Fibroblast of lung (primary cell): ENCODE data around the gene MYL3.

ENCODE experiments used
- EZH2 ChIP-seq: IDR thresholded peaks from 2 replicates; pipeline ENCODE4 v1.5.1; 2012; ENCODE audit warnings: low read length, control low read depth, mild to moderate bottlenecking; ENCODE audit errors: missing control alignments
- TF ChIP-seq, protein P1 (sequence below), 2 donors: IDR thresholded peaks in 1 of 2; conservative IDR thresholded peaks in 1 of 2; 1 replicate in 1 of 2; 2 replicates in 1 of 2; pipeline ENCODE4 v1.5.1; 2011 to 2012; ENCODE audit warnings: low read length in 2 of 2, control low read depth in 1 of 2, inconsistent platforms in 1 of 2, low read depth in 1 of 2, mild to moderate bottlenecking in 1 of 2

DNA sequence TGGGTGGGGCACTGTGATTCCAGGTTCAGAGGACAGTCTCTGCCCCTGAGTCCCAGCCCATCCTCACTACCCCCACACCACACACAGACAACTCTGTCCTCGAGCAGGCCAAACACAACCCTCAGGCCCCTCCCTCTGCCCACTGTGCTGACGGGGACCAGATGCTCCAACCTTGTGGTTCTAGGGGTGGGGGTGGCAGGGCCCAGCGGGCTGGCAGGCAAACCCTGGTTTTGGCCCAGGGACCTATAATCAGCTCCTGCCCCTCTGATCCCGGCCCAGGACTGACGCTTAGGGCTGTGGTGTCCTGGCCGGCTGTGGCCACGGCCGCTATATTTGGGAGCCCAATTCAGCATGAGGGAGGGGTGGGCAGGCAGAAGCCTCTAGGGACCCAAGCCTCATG is 5.0 kb upstream of the MYL3 start:
- TF ChIP-seq, protein P1, sequence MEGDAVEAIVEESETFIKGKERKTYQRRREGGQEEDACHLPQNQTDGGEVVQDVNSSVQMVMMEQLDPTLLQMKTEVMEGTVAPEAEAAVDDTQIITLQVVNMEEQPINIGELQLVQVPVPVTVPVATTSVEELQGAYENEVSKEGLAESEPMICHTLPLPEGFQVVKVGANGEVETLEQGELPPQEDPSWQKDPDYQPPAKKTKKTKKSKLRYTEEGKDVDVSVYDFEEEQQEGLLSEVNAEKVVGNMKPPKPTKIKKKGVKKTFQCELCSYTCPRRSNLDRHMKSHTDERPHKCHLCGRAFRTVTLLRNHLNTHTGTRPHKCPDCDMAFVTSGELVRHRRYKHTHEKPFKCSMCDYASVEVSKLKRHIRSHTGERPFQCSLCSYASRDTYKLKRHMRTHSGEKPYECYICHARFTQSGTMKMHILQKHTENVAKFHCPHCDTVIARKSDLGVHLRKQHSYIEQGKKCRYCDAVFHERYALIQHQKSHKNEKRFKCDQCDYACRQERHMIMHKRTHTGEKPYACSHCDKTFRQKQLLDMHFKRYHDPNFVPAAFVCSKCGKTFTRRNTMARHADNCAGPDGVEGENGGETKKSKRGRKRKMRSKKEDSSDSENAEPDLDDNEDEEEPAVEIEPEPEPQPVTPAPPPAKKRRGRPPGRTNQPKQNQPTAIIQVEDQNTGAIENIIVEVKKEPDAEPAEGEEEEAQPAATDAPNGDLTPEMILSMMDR (conservative IDR thresholded peaks at IDR 0.05 in 1 of 2, IDR thresholded peaks at IDR 0.05 in 1 of 2; ENCODE audit: low read depth in 1 of 2, low read length in 2 of 2): no peak
- no peak for TF ChIP-seq EZH2
